Motor neuron (in vitro differentiated cells): ENCODE data around the gene UBQLN4. TPM values are rescaled to one million over a fixed set of nuclear protein-coding genes. Genes with fewer than 3 reads are reported as not detected.

Experiments
- ATAC-seq, 8 experiments: fragments of 200-7000 bp; cut with Tn5 transposase; replicated peaks in 6 of 8; 2 replicates each; pipeline ENCODE4 v1.8.0; 2021; ENCODE audit warnings: mild to moderate bottlenecking in 8 of 8, moderate library complexity in 8 of 8
- H3K27ac ChIP-seq, 2 donors: fragments of 250-450 bp; sonication (Bioruptor Pico); 2 replicates each; pipeline ENCODE4 v1.9.0; 2021; ENCODE audit warnings: antibody characterized with exemption in 2 of 2, mild to moderate bottlenecking in 2 of 2, moderate library complexity in 1 of 2
- H3K4me1 ChIP-seq, 2 donors: fragments of 250-450 bp; sonication (Bioruptor Pico); replicated peaks in 1 of 2; 2 replicates each; pipeline ENCODE4 v1.6.1; 2021; ENCODE audit warnings: antibody characterized with exemption in 2 of 2, mild to moderate bottlenecking in 2 of 2, moderate library complexity in 1 of 2
- H3K4me3 ChIP-seq, 5 donors: fragments of 250-450 bp; sonication (Bioruptor Pico); 2 replicates each; pipeline ENCODE4 v1.9.0; 2021; ENCODE audit warnings: antibody characterized with exemption in 5 of 5, mild to moderate bottlenecking in 5 of 5, moderate library complexity in 4 of 5
- WGBS, 10 experiments: fragments of 450-650 bp; shearing (Covaris generic); methylation state at CpG; one replicate each; pipeline ENCODE4 v1.0.0; 2022; 5-methylcytosine and 5-hydroxymethylcytosine counted together
- in situ Hi-C, 9 experiments: fragments of 400-800 bp; cut with MboI; loops; one replicate each; pipeline ENCODE4 v1.15.0; 2021; ENCODE audit warnings: low sequenced_read_pairs in 9 of 9, low pct_unique_long_range_greater_than_20kb in 2 of 9; ENCODE audit not compliant: unreplicated experiment in 9 of 9
- total RNA-seq, 8 experiments: library from RNA; unstranded; fragments of 300-600 nt; gene quantifications; 2 replicates each; pipeline versions ENCODE4 v1.2.3 to v1.2.4, GENCODE V29; 2022

The UBQLN4 gene
- total RNA-seq, 8 experiments from 2014 or later: 22.7 to 51.1 (median 35.0) TPM

DNA sequence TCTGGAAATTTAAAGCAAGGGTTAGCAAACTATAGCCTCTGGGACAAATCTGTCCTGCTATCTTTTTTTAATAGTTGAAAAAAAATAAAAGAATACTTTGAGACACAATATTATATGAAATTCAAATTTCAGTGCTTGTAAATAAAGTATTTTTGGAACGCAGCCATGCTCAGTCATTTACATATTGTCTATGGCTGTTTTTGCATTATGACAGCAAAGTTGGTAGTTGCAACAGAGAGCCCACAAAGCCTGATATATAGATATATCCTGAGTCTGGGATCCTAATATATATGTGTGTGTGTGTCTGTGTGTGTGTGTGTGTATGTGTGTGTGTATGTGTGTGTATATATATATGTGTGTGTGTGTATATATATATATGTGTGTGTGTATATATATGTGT lies 53.6 kb downstream of the UBQLN4 start:
- Histone ChIP-seq H3K4me3 (no peak overlapping the region), H3K27ac (no peak overlapping the region), H3K4me1 (peaks cover 0 to 3% of the 10 kb centered on the region in 2 donors)
- WGBS, 10 experiments: 0 to 86% (median 67%) methylated on average over 1 of the region's 1 CpG; no CpG with 5 or more reads in 3 of the 10 experiments
- in situ Hi-C loops: no loop called here
- ATAC-seq: peak in 2 of 8 experiments; percentile 14 to 60

DNA sequence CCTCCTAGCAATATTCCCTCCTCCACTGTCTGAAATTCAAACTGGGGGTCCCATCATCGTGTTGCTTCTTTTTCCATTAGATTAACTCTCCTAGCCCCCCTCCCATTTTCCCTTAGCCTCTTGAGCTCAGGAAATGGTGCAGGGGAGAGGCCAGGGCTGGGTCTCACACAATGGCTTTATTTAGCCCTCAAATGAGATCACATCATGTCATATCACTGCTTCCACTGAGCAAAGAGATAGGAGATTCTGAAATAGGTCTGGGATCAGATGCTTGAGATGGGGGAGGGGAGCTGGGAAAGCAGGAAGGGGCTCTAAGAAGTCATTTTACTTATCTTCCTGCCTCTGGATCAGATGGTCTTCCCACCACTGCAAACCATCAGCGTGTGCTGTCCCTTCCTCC lies 57.4 kb downstream of the UBQLN4 start:
- no peak overlapping the region for H3K27ac ChIP-seq
- H3K4me3 ChIP-seq: no peak overlapping the region
- H3K4me1 ChIP-seq: no peaks in the 10 kb centered on the region
- 0 to 54% (median 36%) methylated on average over 1 to 2 of the region's 2 CpGs; no CpG with 5 or more reads in 3 of the 10 experiments for WGBS, 10 experiments
- ATAC-seq: peak in 5 of 8 experiments; percentile 50 to 68 (median 55)
- in situ Hi-C loops: no loop called here

DNA sequence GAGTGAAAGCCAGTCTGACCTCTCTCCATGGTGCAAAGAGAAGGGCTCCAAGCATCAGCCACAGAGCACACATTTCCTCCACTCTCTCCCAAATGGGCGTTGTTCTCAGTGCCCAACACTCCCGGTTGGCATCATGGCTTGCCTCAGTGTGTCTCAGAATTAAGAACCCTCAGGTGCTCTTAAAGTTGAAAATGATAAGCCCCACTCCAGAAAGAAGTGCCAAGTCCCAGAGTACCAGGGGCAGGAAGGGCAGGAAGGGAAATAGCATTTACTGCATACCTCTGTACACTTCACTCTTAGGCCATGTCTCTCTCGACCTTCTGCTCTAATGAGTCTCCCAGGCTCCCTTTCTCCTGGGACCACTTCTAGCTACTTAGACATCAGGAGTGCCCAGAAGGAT lies 60.0 kb downstream of the UBQLN4 start:
- in situ Hi-C loops: no loop called here
- no peak overlapping the region for H3K27ac ChIP-seq
- H3K4me1 ChIP-seq: peaks cover 0 to 3% of the 10 kb centered on the region in 2 donors
- no peak overlapping the region for H3K4me3 ChIP-seq
- no peak for ATAC-seq
- 50 to 95% (median 80%) methylated on average over 1 to 3 of the region's 3 CpGs; no CpG with 5 or more reads in 6 of the 10 experiments for WGBS, 10 experiments

DNA sequence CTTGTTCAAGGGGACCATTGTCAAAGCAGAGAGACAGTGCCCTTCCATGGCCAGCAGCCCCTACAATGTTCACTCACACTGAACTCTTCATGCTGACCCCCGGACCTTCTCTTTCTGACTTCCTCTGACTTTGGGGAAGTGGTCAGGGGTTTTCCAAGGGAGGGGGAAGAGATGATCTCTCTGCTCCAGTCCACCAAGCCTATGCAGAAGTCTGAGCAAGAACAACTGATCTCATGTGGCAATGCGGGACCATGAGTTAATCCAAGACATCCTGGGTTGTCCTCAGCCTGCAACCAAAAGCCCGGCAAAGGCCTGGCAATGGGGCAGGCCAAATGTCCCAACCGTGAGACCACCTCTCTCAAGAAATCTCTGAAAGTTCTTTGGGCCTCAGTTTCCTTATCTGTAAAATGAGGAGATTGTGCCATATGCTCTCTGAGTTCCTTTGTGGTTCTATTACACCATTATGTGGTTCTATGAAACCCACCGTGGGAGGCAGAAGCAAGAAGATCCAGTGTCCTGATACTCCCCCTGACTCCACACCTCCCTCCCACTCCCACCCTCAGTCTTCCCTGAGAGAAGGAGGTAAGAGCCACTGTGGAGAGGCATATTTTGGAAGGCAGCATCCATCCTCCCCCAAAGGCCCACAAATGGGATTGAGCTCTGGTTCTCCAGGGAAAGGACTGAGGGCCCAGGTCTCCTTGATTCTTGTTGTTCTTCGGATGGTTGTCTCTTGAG lies 63.4 kb downstream of the UBQLN4 start:
- Histone ChIP-seq H3K4me3 (no peak overlapping the region), H3K4me1 (peaks cover 2 to 3% of the 10 kb centered on the region in 2 donors), H3K27ac (no peak overlapping the region)
- ATAC-seq: no peak
- in situ Hi-C loops: no loop called here
- WGBS, 10 experiments: 67 to 95% (median 83%) methylated on average over 1 to 6 of the region's 6 CpGs; no CpG with 5 or more reads in 4 of the 10 experiments

DNA sequence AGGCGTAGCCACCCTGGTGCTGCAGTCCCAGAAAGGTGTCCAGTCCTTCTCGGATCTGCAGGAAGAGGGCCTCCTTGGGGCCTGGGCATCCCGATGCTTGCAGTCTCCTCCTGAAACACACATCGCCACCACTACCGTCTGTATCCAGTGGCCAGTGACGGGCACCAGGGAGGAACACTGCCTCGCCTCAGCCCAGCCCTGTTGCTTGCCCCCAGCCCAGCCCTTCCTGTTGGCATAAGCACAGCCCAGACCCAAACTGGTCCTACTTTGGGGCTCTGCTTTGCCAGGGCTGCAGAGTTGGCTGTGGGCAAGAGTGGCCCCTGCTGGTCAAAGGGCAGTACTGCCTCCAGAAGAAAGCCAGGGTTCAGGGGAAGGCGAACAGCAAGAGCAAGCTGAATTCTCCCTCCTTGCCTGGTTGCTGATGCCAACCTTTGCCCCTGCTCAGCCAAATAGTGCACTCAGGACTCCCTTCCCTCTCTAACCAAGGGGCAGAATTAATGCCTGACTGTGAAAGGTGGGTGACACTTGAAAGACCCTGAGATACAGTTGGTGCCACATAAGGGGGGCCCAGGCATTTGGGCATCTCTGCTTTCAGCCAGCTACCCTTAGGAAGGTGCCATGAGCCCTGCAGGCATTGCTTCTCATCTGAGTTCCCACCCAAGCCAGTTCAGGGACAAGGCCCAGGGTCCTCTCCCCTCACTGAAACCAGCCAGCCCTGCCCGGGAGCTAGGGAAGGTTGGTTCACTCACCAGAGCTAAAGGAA lies 64.2 kb downstream of the UBQLN4 start:
- Histone ChIP-seq H3K4me3 (no peak overlapping the region), H3K4me1 (peaks cover 3 to 4% of the 10 kb centered on the region in 2 donors), H3K27ac (no peak overlapping the region)
- 0 to 48% (median 0%) methylated on average over 1 to 9 of the region's 9 CpGs; no CpG with 5 or more reads in 5 of the 10 experiments for WGBS, 10 experiments
- in situ Hi-C loops: no loop called here
- ATAC-seq: peak; percentile 89 to 98 (median 93)

Other genes with a start within 250 kb of the UBQLN4 start
- 10 to 100 TPM; 21.3 to 71.5 (median 42.9) TPM for gene GON4L, start 196.6 kb downstream of the UBQLN4 start, total RNA-seq
- 100 to 1,000 TPM in 5 of 8 experiments, 1 to 10 TPM in 3; 1.3 to 260 (median 174) TPM for gene SYT11, start 194.2 kb downstream of the UBQLN4 start, total RNA-seq
- 10 to 100 TPM; 15.4 to 41.8 (median 28.1) TPM for gene RIT1, start 142.4 kb downstream of the UBQLN4 start, total RNA-seq
- 10 to 100 TPM; 37.4 to 89.4 (median 62.4) TPM for gene KHDC4, start 119.4 kb downstream of the UBQLN4 start, total RNA-seq
- 1 to 10 TPM in 4 of 8 experiments, under 1 TPM in 2, not detected in 2; 0.87 to 2.3 (median 1.5) TPM for gene RXFP4, start 112.2 kb downstream of the UBQLN4 start, total RNA-seq
- 100 to 1,000 TPM in 1 of 8 experiments, 10 to 100 TPM in 7; 44.9 to 112 (median 73.5) TPM for gene ARHGEF2, start 75.3 kb downstream of the UBQLN4 start, total RNA-seq
- 100 to 1,000 TPM; 199 to 383 (median 327) TPM for gene SSR2, start 32.8 kb downstream of the UBQLN4 start, total RNA-seq
- 100 to 1,000 TPM in 5 of 8 experiments, 10 to 100 TPM in 3; 85.2 to 166 (median 102) TPM for gene LAMTOR2, start 984 bp upstream of the UBQLN4 start, total RNA-seq
- gene RAB25, start 7.4 kb upstream of the UBQLN4 start, total RNA-seq: 1 to 10 TPM in 3 of 8 experiments, under 1 TPM in 2, not detected in 3; 0.50 to 1.3 (median 1.1) TPM
- gene MEX3A, start 28.7 kb upstream of the UBQLN4 start, total RNA-seq: 10 to 100 TPM in 7 of 8 experiments, 1 to 10 TPM in 1; 1.2 to 92.3 (median 33.9) TPM
- 100 to 1,000 TPM in 3 of 8 experiments, 10 to 100 TPM in 5; 29.8 to 370 (median 68.0) TPM for gene LMNA, start 60.9 kb upstream of the UBQLN4 start, total RNA-seq
- gene SEMA4A, start 99.8 kb upstream of the UBQLN4 start, total RNA-seq: 1 to 10 TPM in 7 of 8 experiments, under 1 TPM in 1; 0.85 to 6.1 (median 2.7) TPM
- gene SLC25A44, start 140.3 kb upstream of the UBQLN4 start, total RNA-seq: 10 to 100 TPM; 16.5 to 26.8 (median 20.9) TPM
- 100 to 1,000 TPM in 1 of 8 experiments, 10 to 100 TPM in 7; 19.8 to 131 (median 46.3) TPM for gene PMF1, start 159.2 kb upstream of the UBQLN4 start, total RNA-seq
- gene BGLAP, start 188.4 kb upstream of the UBQLN4 start, total RNA-seq: 1 to 10 TPM in 3 of 8 experiments, under 1 TPM in 5; 0.36 to 2.6 (median 0.93) TPM
- 1 to 10 TPM in 7 of 8 experiments, under 1 TPM in 1; 0.61 to 8.6 (median 2.6) TPM for gene PAQR6, start 194.3 kb upstream of the UBQLN4 start, total RNA-seq
- 10 to 100 TPM; 34.5 to 78.8 (median 62.7) TPM for gene SMG5, start 229.0 kb upstream of the UBQLN4 start, total RNA-seq
- gene TMEM79, start 230.5 kb upstream of the UBQLN4 start, total RNA-seq: 1 to 10 TPM; 3.1 to 6.5 (median 4.8) TPM
- gene GLMP, start 241.9 kb upstream of the UBQLN4 start, total RNA-seq: 100 to 1,000 TPM in 1 of 8 experiments, 10 to 100 TPM in 7; 16.3 to 138 (median 33.0) TPM
- gene VHLL, start 245.5 kb upstream of the UBQLN4 start, total RNA-seq: 1 to 10 TPM in 1 of 8 experiments, under 1 TPM in 5, not detected in 2; 0.46 to 1.4 (median 0.67) TPM